Smooth muscle cell (in vitro differentiated cells): Measurements from ENCODE around the gene TRAPPC14. TPM values are rescaled to one million over a fixed set of nuclear protein-coding genes. Genes with fewer than 3 reads are reported as not detected.

Experiments
- DNase-seq: peaks from one replicate; lab custom pipeline; 2025; ENCODE audit not compliant: unreplicated experiment; lab: John Stamatoyannopoulos, UW
- H2AFZ ChIP-seq: fragments of 200-600 bp; sonication (generic); 2 replicates; pipeline ENCODE4 v1.6.0; 2016; ENCODE audit warnings: antibody characterized with exemption, low read depth, mild to moderate bottlenecking
- H3F3A ChIP-seq: fragments of 200-600 bp; sonication (generic); 2 replicates; pipeline ENCODE4 v1.6.0; 2017; ENCODE audit warnings: antibody characterized with exemption, low read depth
- H3K27ac ChIP-seq: fragments of 200-600 bp; sonication (generic); 2 replicates; pipeline ENCODE4 v1.5.1; 2016; ENCODE audit warnings: low read depth, mild to moderate bottlenecking
- H3K27me3 ChIP-seq: fragments of 200-600 bp; sonication (generic); 2 replicates; pipeline ENCODE4 v1.6.1; 2016; ENCODE audit warnings: low read depth, mild to moderate bottlenecking
- H3K36me3 ChIP-seq: fragments of 200-600 bp; sonication (generic); 2 replicates; pipeline ENCODE4 v1.5.1; 2016; ENCODE audit warnings: low read depth
- H3K4me1 ChIP-seq: fragments of 200-600 bp; sonication (generic); 2 replicates; pipeline ENCODE4 v1.5.1; 2016; ENCODE audit warnings: low read depth
- H3K4me2 ChIP-seq: fragments of 200-600 bp; sonication (generic); 2 replicates; pipeline ENCODE4 v1.6.0; 2016; ENCODE audit warnings: mild to moderate bottlenecking
- H3K4me3 ChIP-seq: fragments of 200-600 bp; sonication (generic); 2 replicates; pipeline ENCODE4 v1.5.1; 2016; ENCODE audit warnings: mild to moderate bottlenecking
- H3K79me2 ChIP-seq: fragments of 200-600 bp; sonication (generic); 2 replicates; pipeline ENCODE4 v1.6.0; 2016; ENCODE audit warnings: low read depth, mild to moderate bottlenecking
- H3K9ac ChIP-seq: fragments of 200-600 bp; sonication (generic); 2 replicates; pipeline ENCODE4 v1.6.0; 2016; ENCODE audit warnings: low read depth
- H3K9me3 ChIP-seq: fragments of 200-600 bp; sonication (generic); replicated peaks from 2 replicates; pipeline ENCODE4 v1.5.1; 2016; ENCODE audit warnings: low read depth
- H4K20me1 ChIP-seq: fragments of 200-600 bp; sonication (generic); 2 replicates; pipeline ENCODE4 v1.6.0; 2016; ENCODE audit warnings: low read depth
- CTCF ChIP-seq: fragments of 200-600 bp; sonication (generic); IDR thresholded peaks from 2 replicates; pipeline ENCODE4 v1.5.1; 2017; ENCODE audit warnings: borderline replicate concordance, mild to moderate bottlenecking, antibody characterized with exemption; ENCODE audit not compliant: insufficient read depth, poor library complexity, severe bottlenecking
- WGBS: methylation state at CpG from one replicate; pipeline ENCODE4 v1.1.7; 2016; ENCODE audit warnings: low lambda C conversion rate; 5-methylcytosine and 5-hydroxymethylcytosine counted together
- polyA plus RNA-seq: library from polyadenylated mRNA; unstranded; fragments of >200 nt; fragmentation: Nextera tagmentation; extraction: Ambion mirVana; gene quantifications from 2 replicates; pipeline ENCODE4 v1.2.1, GENCODE V29; 2016
- total RNA-seq: library from RNA; depleted of rRNA; stranded (reverse); fragments of >200 nt; gene quantifications from 2 replicates; pipeline ENCODE4 v1.2.3, GENCODE V29; 2014

The TRAPPC14 gene
- total and polyA plus RNA-seq, 2 experiments from 2014 or later: 5.4 to 7.0 TPM

DNA sequence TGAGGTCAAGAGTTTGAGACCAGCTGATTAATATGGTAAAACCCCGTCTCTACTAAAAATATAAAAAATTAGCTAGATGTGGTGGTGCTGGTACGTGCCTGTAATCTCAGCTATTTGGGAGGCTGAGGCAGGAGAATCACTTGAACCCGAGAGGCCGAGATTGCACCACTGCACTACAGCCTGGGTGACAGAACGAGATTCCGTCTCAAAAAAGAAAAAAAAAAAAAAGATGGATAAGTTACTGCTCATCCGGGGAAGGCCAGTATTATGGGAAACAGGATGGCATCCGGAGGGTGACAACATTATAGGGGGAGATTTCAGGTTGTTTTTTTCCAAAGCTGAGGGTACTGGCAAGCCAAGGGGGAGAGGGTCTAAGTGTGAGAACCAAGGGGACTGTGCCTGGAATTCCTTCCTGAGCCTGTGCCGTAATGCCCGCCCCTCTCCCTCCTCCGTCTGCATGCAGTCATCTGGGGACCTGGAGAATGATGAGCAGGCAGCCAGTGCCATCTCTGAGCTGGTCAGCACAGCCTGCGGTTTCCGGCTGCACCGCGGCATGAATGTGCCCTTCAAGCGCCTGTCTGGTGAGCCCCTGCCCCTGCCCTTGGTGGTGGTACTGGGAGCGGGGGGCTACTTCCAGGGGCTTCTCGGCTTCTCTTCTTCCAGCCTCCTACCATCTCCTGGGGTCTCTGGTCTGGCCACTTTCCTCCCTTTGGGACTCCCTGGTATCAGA is 5.4 kb downstream of the TRAPPC14 start:
- no peak for TF ChIP-seq CTCF
- WGBS: 97% methylated on average over 18 of the region's 18 CpGs
- H3K79me2 ChIP-seq: peaks cover 16% of the 10 kb centered on the region
- H3K4me1 ChIP-seq: peaks cover 16% of the 10 kb centered on the region
- H2AFZ ChIP-seq: no peak overlapping the region
- peaks cover 27% of the 10 kb centered on the region for H4K20me1 ChIP-seq
- H3K4me2 ChIP-seq: no peak overlapping the region
- H3K4me3 ChIP-seq: no peak overlapping the region
- H3K36me3 ChIP-seq: no peaks in the 10 kb centered on the region
- no peaks in the 10 kb centered on the region for H3K27me3 ChIP-seq
- no peaks in the 10 kb centered on the region for H3K9me3 ChIP-seq
- DNase-seq: no peak
- peaks cover 7% of the 10 kb centered on the region for H3F3A ChIP-seq
- no peak overlapping the region for H3K9ac ChIP-seq
- no peak overlapping the region for H3K27ac ChIP-seq

GRCh38 chr7:100152404-100152803 is 6.1 kb downstream of the TRAPPC14 start:
- Histone ChIP-seq H3K4me2 (no peak overlapping the region), H3K9ac (no peak overlapping the region), H3K79me2 (peaks cover 16% of the 10 kb centered on the region), H2AFZ (no peak overlapping the region), H3K4me1 (peaks cover 10% of the 10 kb centered on the region), H3K9me3 (no peaks in the 10 kb centered on the region), H3K36me3 (no peaks in the 10 kb centered on the region), H3K27me3 (no peaks in the 10 kb centered on the region), H3K4me3 (no peak overlapping the region), H4K20me1 (peaks cover 23% of the 10 kb centered on the region), H3K27ac (no peak overlapping the region), H3F3A (peaks cover 3% of the 10 kb centered on the region)
- TF ChIP-seq CTCF: no peak
- no peak for DNase-seq

- peak within 1 kb of the TSS; percentile 9 for H3K27ac ChIP-seq
- WGBS: 2% methylated on average over 40 of the region's 46 CpGs
These were observed 9.8 kb downstream of the TRAPPC14 start, which contains the start of gene LAMTOR4 for GRCh38 chr7:100148559-100149328. TSS of gene LAMTOR4 (plus strand) at chr7:100148918. CDS start at chr7:100148973, 55 bp downstream.

More at GRCh38 chr7:100148559-100149328, 9.8 kb downstream of the TRAPPC14 start, which contains the start of gene LAMTOR4:
- H3F3A ChIP-seq: no peaks in the 10 kb centered on the region
- H3K9ac ChIP-seq: peak within 1 kb of the TSS; percentile 77
- H3K4me3 ChIP-seq: peak within 1 kb of the TSS; percentile 89
- H3K9me3 ChIP-seq: no peaks in the 10 kb centered on the region
- peaks cover 16% of the 10 kb centered on the region for H3K79me2 ChIP-seq
- peak within 1 kb of the TSS; percentile 91 for H2AFZ ChIP-seq
- H3K36me3 ChIP-seq: no peaks in the 10 kb centered on the region
- peaks cover 7% of the 10 kb centered on the region for H3K4me1 ChIP-seq
- H3K4me2 ChIP-seq: peak within 1 kb of the TSS; percentile 91
- no peaks in the 10 kb centered on the region for H3K27me3 ChIP-seq
- H4K20me1 ChIP-seq: no peaks in the 10 kb centered on the region
- no peak for TF ChIP-seq CTCF
- DNase-seq: peak; percentile 80
